GM12878 (cell line): ENCODE results near the gene GABRR3. TPM values are rescaled to one million over a fixed set of nuclear protein-coding genes. Genes with fewer than 3 reads are reported as not detected.

ENCODE experiments used
- ATAC-seq: fragments of 200-7000 bp; cut with Tn5 transposase; 3 replicates; pipeline ENCODE4 v1.9.1; 2020; ENCODE audit warnings: mild to moderate bottlenecking, moderate library complexity
- BruUV-seq: library from RNA; stranded (reverse); fragments of 400-500 nt; replicated peaks from 2 replicates; lab custom pipeline; 2021; lab: Mats Ljungman, UMichigan
- CTCF ChIA-PET: fragments of 300-600 bp; sonication (Branson Sonifier 250); formaldehyde crosslinking; extraction: SDS; loops from one replicate; lab custom pipeline; 2021; ENCODE audit warnings: inconsistent platforms; lab: Yijun Ruan, JAX
- POLR2A ChIA-PET: fragments of 350-600 bp; formaldehyde crosslinking; extraction: SDS; loops from one replicate; lab custom pipeline; 2021; ENCODE audit warnings: inconsistent platforms; lab: Charles Lee
- RAD21 ChIA-PET: fragments of 300-600 bp; sonication (Branson Sonifier 250); formaldehyde crosslinking; loops from one replicate; lab custom pipeline; 2023; ENCODE audit warnings: antibody characterized with exemption; ENCODE audit not compliant: unreplicated experiment; lab: Charles Lee
- SMC1A ChIA-PET: fragments of 300-600 bp; sonication (Branson Sonifier 250); formaldehyde crosslinking; loops from one replicate; lab custom pipeline; 2023; ENCODE audit not compliant: unreplicated experiment, uncharacterized antibody; lab: Charles Lee
- DNase-seq: peaks from one replicate; pipeline ENCODE4 v3.0.0-alpha.2; 2011; ENCODE audit warnings: low read depth, low spot score
- FAIRE-seq: peaks from 3 replicates; lab custom pipeline; 2011; peaks lifted over from hg19 to GRCh38; lab: Jason Lieb, UNC
- H2AFZ ChIP-seq: 2 replicates; pipeline ENCODE4 v1.6.0; 2011; ENCODE audit warnings: low read depth, low read length, control low read depth; ENCODE audit not compliant: control insufficient read depth
- H3K27ac ChIP-seq: 2 replicates; pipeline ENCODE4 v1.5.1; 2011; ENCODE audit warnings: control low read depth; ENCODE audit not compliant: control insufficient read depth, insufficient read depth
- H3K27me3 ChIP-seq, 2 experiments: replicated peaks in 1 of 2; 2 replicates each; pipeline versions ENCODE4 v1.6.0 to v1.6.1; 2011; ENCODE audit warnings: low read length in 1 of 2; ENCODE audit not compliant: control insufficient read depth in 2 of 2, insufficient read depth in 2 of 2
- H3K36me3 ChIP-seq, 2 experiments: 2 replicates each; pipeline ENCODE4 v1.5.1; 2011; ENCODE audit warnings: low read length in 1 of 2; ENCODE audit not compliant: control insufficient read depth in 2 of 2, insufficient read depth in 2 of 2
- H3K4me1 ChIP-seq: 2 replicates; pipeline ENCODE4 v1.6.1; 2011; ENCODE audit warnings: mild to moderate bottlenecking, low read length, moderate library complexity, mixed read lengths; ENCODE audit not compliant: control insufficient read depth, insufficient read depth
- H3K4me2 ChIP-seq: 2 replicates; pipeline ENCODE4 v1.6.0; 2011; ENCODE audit warnings: control low read depth; ENCODE audit not compliant: control insufficient read depth, insufficient read depth
- H3K4me3 ChIP-seq: fragments of 200-600 bp; sonication (generic); 2 replicates; pipeline ENCODE4 v1.5.1; 2016
- H3K79me2 ChIP-seq: 2 replicates; pipeline ENCODE4 v1.6.0; 2011; ENCODE audit warnings: low read length; ENCODE audit not compliant: control insufficient read depth, insufficient read depth
- H3K9ac ChIP-seq: 2 replicates; pipeline ENCODE4 v1.8.0; 2011; ENCODE audit warnings: low read length, control low read depth, mixed read lengths; ENCODE audit not compliant: control insufficient read depth, insufficient read depth
- H3K9me3 ChIP-seq: replicated peaks from 3 replicates; pipeline ENCODE4 v1.5.1; 2011; ENCODE audit warnings: mild to moderate bottlenecking, low read length; ENCODE audit not compliant: control insufficient read depth, insufficient read depth
- H4K20me1 ChIP-seq: 2 replicates; pipeline ENCODE4 v1.6.0; 2011; ENCODE audit not compliant: control insufficient read depth, insufficient read depth
- CBX3 ChIP-seq: fragments of 200-600 bp; sonication (generic); IDR thresholded peaks from 2 replicates; pipeline ENCODE4 v1.6.1; 2016; ENCODE audit warnings: low read depth, borderline replicate concordance
- DPF2 ChIP-seq: fragments of 450-650 bp; IDR thresholded peaks from 2 replicates; pipeline ENCODE4 v1.6.1; 2017; ENCODE audit warnings: mild to moderate bottlenecking
- ETV6 ChIP-seq, 2 experiments: fragments of 450-650 bp in 1 of 2; IDR thresholded peaks in 1 of 2; conservative IDR thresholded peaks in 1 of 2; 2 replicates each; pipeline ENCODE4 v1.6.1; 2014; ENCODE audit warnings: antibody characterized with exemption in 1 of 2, borderline replicate concordance in 1 of 2, low read depth in 1 of 2, mild to moderate bottlenecking in 1 of 2, moderate library complexity in 1 of 2
- KDM1A ChIP-seq: fragments of 200-600 bp; sonication (generic); IDR thresholded peaks from 2 replicates; pipeline ENCODE4 v1.6.1; 2016; ENCODE audit warnings: borderline replicate concordance
- NFYB ChIP-seq: IDR thresholded peaks from 2 replicates; pipeline ENCODE4 v1.6.1; 2011; ENCODE audit warnings: low read depth, mild to moderate bottlenecking, low read length, improper control_type of control experiment, moderate library complexity; ENCODE audit not compliant: insufficient read depth
- SPI1 ChIP-seq: IDR thresholded peaks from 2 replicates; pipeline ENCODE4 v1.6.1; 2011; ENCODE audit warnings: low read depth, mild to moderate bottlenecking, low read length, moderate library complexity, borderline replicate concordance; ENCODE audit not compliant: insufficient read depth
- TARDBP ChIP-seq: IDR thresholded peaks from 2 replicates; pipeline ENCODE4 v1.6.1; 2016; ENCODE audit warnings: borderline replicate concordance
- ZBED1 ChIP-seq: IDR thresholded peaks from 2 replicates; pipeline ENCODE4 v1.6.1; 2016; ENCODE audit warnings: borderline replicate concordance
- WGBS: methylation state at CpG from one replicate; pipeline ENCODE4 v1.1.6; 2016; ENCODE audit warnings: low lambda C conversion rate; ENCODE audit not compliant: insufficient replicate concordance, insufficient coverage; ENCODE audit errors: missing lambda C conversion rate; 5-methylcytosine and 5-hydroxymethylcytosine counted together
- in situ Hi-C: fragments of 300-500 bp; cut with MboI; formaldehyde crosslinking; loops from 9 replicates; pipeline ENCODE4 v1.14.3; 2018; ENCODE audit warnings: mixed read lengths
- intact Hi-C: fragments of 100-400 bp; cut with micrococcal nuclease; formaldehyde crosslinking; loops from one replicate; pipeline ENCODE4 v1.14.2; 2022; ENCODE audit not compliant: unreplicated experiment
- polyA plus RNA-seq, 11 experiments: library from polyadenylated mRNA; depleted of rRNA in 4 of 11; unstranded in 6 of 11; stranded (reverse) in 5 of 11; fragments of >200 nt; fragmentation: Nextera tagmentation in 4 of 11; fragmentation: Illumina TruSeq in 1 of 11; extraction: Ambion mirVana in 4 of 11; extraction: Trizol in 1 of 11; gene quantifications; 1 replicate in 1 of 11; 2 replicates in 10 of 11; pipeline versions ENCODE4 v1.2.1 to v1.2.3, GENCODE V29; 2011 to 2016; ENCODE audit warnings: inconsistent platforms in 2 of 11, missing spikeins in 2 of 11, low read depth in 1 of 11
- total RNA-seq, 4 experiments: library from RNA; depleted of rRNA in 3 of 4; stranded (reverse); fragments of >200 nt in 3 of 4; fragmentation: Illumina TruSeq in 1 of 4; extraction: Trizol in 1 of 4; gene quantifications; 2 replicates each; pipeline versions ENCODE4 v1.2.1 to v1.2.3, GENCODE V29; 2013 to 2021
- TF ChIP-seq, protein P1 (sequence below): fragments of 450-650 bp; IDR thresholded peaks from 2 replicates; pipeline ENCODE4 v1.6.1; 2018; ENCODE audit warnings: mild to moderate bottlenecking, low read depth, moderate library complexity; ENCODE audit not compliant: partially characterized antibody
- TF ChIP-seq, protein P2 (sequence below): IDR thresholded peaks from 2 replicates; pipeline ENCODE4 v1.6.1; 2011; ENCODE audit warnings: borderline replicate concordance, low read depth, mild to moderate bottlenecking, moderate library complexity, mixed read lengths, low read length; ENCODE audit not compliant: insufficient read depth; ENCODE audit errors: extremely low read length

The GABRR3 gene
- total and polyA plus RNA-seq, 10 of the 15 experiments (the other 5 are each of a cell fraction or from before 2014, with no cell fraction given): not detected

DNA sequence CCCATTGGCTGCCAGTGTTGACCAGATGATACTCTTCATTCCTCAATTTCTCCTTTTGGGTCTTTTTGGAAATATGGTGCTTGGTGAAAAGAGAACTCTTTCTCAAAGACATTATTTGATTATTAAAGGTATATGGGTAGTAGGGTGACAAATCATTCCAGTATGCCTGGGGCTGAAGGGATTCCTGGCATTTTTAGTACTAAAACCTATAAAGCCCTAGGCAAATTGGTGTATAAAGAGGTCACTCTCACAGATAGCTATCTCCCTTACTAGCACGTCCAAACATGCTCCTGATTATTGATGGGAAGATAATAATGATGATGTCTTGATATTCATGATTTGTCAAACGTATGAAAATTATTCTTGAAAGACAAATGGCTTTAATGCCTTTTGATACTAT, 1.1 kb downstream of the GABRR3 start (continued):
- TF ChIP-seq CBX3 (no peak), ZBED1 (no peak)
- TF ChIP-seq, protein P1, sequence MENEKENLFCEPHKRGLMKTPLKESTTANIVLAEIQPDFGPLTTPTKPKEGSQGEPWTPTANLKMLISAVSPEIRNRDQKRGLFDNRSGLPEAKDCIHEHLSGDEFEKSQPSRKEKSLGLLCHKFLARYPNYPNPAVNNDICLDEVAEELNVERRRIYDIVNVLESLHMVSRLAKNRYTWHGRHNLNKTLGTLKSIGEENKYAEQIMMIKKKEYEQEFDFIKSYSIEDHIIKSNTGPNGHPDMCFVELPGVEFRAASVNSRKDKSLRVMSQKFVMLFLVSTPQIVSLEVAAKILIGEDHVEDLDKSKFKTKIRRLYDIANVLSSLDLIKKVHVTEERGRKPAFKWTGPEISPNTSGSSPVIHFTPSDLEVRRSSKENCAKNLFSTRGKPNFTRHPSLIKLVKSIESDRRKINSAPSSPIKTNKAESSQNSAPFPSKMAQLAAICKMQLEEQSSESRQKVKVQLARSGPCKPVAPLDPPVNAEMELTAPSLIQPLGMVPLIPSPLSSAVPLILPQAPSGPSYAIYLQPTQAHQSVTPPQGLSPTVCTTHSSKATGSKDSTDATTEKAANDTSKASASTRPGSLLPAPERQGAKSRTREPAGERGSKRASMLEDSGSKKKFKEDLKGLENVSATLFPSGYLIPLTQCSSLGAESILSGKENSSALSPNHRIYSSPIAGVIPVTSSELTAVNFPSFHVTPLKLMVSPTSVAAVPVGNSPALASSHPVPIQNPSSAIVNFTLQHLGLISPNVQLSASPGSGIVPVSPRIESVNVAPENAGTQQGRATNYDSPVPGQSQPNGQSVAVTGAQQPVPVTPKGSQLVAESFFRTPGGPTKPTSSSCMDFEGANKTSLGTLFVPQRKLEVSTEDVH: no peak
- TF ChIP-seq, all 136 proteins: peak for 0

DNA sequence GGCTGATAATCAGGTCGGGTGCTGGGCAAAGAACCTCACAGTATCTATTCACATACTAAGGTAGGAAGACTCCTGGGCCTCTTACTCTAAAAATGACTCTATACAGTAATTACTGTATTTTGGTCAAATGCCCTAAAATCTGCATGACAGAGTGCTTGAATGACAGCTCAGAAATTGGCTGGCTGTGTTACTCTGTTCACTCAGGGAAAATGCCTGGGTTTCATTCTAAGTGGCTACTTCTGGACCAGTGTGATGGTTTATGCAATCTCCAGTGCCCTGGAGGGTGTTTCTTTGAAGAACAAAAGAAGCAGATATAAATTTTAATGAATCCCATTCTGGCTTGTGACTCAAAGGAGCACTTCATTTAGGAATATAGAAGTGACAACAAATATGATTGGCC, 2.2 kb downstream of the GABRR3 start:
- RAD21 ChIA-PET: interaction anchor here (1.1 kb wide), 1 partner anchor 296 kb away, joined by 3 read pairs; no protein-coding TSS in a partner anchor

More for the DNA sequence above, 2.2 kb downstream of the GABRR3 start:
- no peak overlapping the region for H3K9ac ChIP-seq
- no peak overlapping the region for H3K4me2 ChIP-seq
- no peaks in the 10 kb centered on the region; a peak in 1 of 4 replicates for H3K27me3 ChIP-seq
- no peaks in the 10 kb centered on the region for H4K20me1 ChIP-seq
- ChIA-PET CTCF (interaction anchor here (1.0 to 2.1 kb wide), 6 partner anchors 8 to 297 kb away, joined by 3 to 8 read pairs (median 4); no protein-coding TSS in a partner anchor), POLR2A (no interaction called here), SMC1A (no interaction called here)
- H3K4me1 ChIP-seq: peaks cover 2% of the 10 kb centered on the region; the same call in 1 of the 2 replicates
- ATAC-seq (no peak), DNase-seq (no peak), FAIRE-seq (no peak)
- no peak overlapping the region for H3K4me3 ChIP-seq
- in situ Hi-C loops: loop anchor here (10.0 kb wide), 2 partner anchors 482 to 562 kb away; partner anchors contain the start of gene CPOX
- no peaks in the 10 kb centered on the region for H3K9me3 ChIP-seq
- TF ChIP-seq, protein P2, sequence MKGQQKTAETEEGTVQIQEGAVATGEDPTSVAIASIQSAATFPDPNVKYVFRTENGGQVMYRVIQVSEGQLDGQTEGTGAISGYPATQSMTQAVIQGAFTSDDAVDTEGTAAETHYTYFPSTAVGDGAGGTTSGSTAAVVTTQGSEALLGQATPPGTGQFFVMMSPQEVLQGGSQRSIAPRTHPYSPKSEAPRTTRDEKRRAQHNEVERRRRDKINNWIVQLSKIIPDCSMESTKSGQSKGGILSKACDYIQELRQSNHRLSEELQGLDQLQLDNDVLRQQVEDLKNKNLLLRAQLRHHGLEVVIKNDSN: no peak
- TF ChIP-seq KDM1A (no peak), NFYB (no peak), ETV6 (conservative IDR thresholded peaks at IDR 0.05 in 1 of 2, IDR thresholded peaks at IDR 0.05 in 1 of 2; ENCODE audit: borderline replicate concordance in 1 of 2, low read depth in 1 of 2) (no peak), TARDBP (no peak), DPF2 (no peak), SPI1 (no peak)
- H3K36me3 ChIP-seq: no peaks in the 10 kb centered on the region
- no TSS peak for BruUV-seq
- no peak overlapping the region for H3K27ac ChIP-seq
- no peak overlapping the region for H2AFZ ChIP-seq
- H3K79me2 ChIP-seq: no peaks in the 10 kb centered on the region
- intact Hi-C loops: no loop called here
- 4% methylated on average over 1 of the region's 1 CpG for WGBS
